H9 (cell line): Measurements from ENCODE around the gene LRMDA. TPM values are rescaled to one million over a fixed set of nuclear protein-coding genes. Genes with fewer than 3 reads are reported as not detected.

Experiments
- DNase-seq: peaks from one replicate; pipeline ENCODE4 v3.0.0-alpha.2; 2017
- H2AFZ ChIP-seq: one replicate; pipeline ENCODE4 v1.6.1; 2013; ENCODE audit warnings: mild to moderate bottlenecking, low read length, control low read depth, moderate library complexity
- H2AK5ac ChIP-seq: 2 replicates; pipeline ENCODE4 v1.6.1; 2013; ENCODE audit warnings: low read length, control low read depth, mixed read lengths; ENCODE audit not compliant: insufficient read length
- H2BK120ac ChIP-seq: one replicate; pipeline ENCODE4 v1.6.1; 2013; ENCODE audit warnings: low read depth, mild to moderate bottlenecking, low read length, control low read depth, inconsistent platforms; ENCODE audit not compliant: poor library complexity, severe bottlenecking
- H2BK12ac ChIP-seq: 2 replicates; pipeline ENCODE4 v1.6.1; 2013; ENCODE audit warnings: low read length, control low read depth, mixed read lengths, low read depth; ENCODE audit not compliant: insufficient read length
- H2BK15ac ChIP-seq: 2 replicates; pipeline ENCODE4 v1.6.1; 2013; ENCODE audit warnings: low read depth, low read length, control low read depth
- H2BK20ac ChIP-seq: one replicate; pipeline ENCODE4 v1.6.1; 2013; ENCODE audit warnings: low read depth, mild to moderate bottlenecking, low read length, control low read depth, inconsistent platforms; ENCODE audit not compliant: poor library complexity, severe bottlenecking
- H2BK5ac ChIP-seq: 2 replicates; pipeline ENCODE4 v1.6.1; 2013; ENCODE audit warnings: low read length, control low read depth, mixed read lengths; ENCODE audit not compliant: insufficient read length
- H3K14ac ChIP-seq: 2 replicates; pipeline ENCODE4 v1.6.1; 2013; ENCODE audit warnings: low read length, control low read depth; ENCODE audit not compliant: insufficient read depth
- H3K18ac ChIP-seq: 2 replicates; pipeline ENCODE4 v1.6.1; 2013; ENCODE audit warnings: low read depth, mild to moderate bottlenecking, mixed read lengths, low read length, control low read depth; ENCODE audit not compliant: insufficient read length
- H3K23ac ChIP-seq: 2 replicates; pipeline ENCODE4 v1.6.1; 2013; ENCODE audit warnings: low read length, control low read depth, mixed read lengths, low read depth; ENCODE audit not compliant: insufficient read length
- H3K23me2 ChIP-seq: 2 replicates; pipeline ENCODE4 v1.6.1; 2013; ENCODE audit warnings: low read depth, mild to moderate bottlenecking, mixed read lengths, low read length, control low read depth; ENCODE audit not compliant: insufficient read length, poor library complexity, severe bottlenecking
- H3K27ac ChIP-seq: 2 replicates; pipeline ENCODE4 v1.5.1; 2013; ENCODE audit warnings: low read length, control low read depth, mixed read lengths, low read depth; ENCODE audit not compliant: insufficient read length
- H3K27me3 ChIP-seq: 2 replicates; pipeline ENCODE4 v1.6.1; 2013; ENCODE audit warnings: low read length, control low read depth, inconsistent platforms; ENCODE audit not compliant: insufficient read depth
- H3K4ac ChIP-seq: 2 replicates; pipeline ENCODE4 v1.6.1; 2013; ENCODE audit warnings: low read depth, mild to moderate bottlenecking, control low read depth, inconsistent platforms, low read length, moderate library complexity
- H3K4me1 ChIP-seq: 2 replicates; pipeline ENCODE4 v1.6.1; 2013; ENCODE audit warnings: low read length, control low read depth, inconsistent platforms; ENCODE audit not compliant: insufficient read depth
- H3K4me2 ChIP-seq: 2 replicates; pipeline ENCODE4 v1.6.1; 2013; ENCODE audit warnings: low read length, control low read depth, mixed read lengths; ENCODE audit not compliant: insufficient read length, insufficient read depth
- H3K56ac ChIP-seq: 2 replicates; pipeline ENCODE4 v1.6.1; 2013; ENCODE audit warnings: low read depth, mild to moderate bottlenecking, mixed read lengths, low read length, control low read depth; ENCODE audit not compliant: insufficient read length
- H3K79me1 ChIP-seq: 2 replicates; pipeline ENCODE4 v1.6.1; 2013; ENCODE audit warnings: low read depth, mild to moderate bottlenecking, moderate library complexity, low read length, control low read depth, inconsistent platforms; ENCODE audit not compliant: insufficient read depth, poor library complexity, severe bottlenecking
- H3K79me2 ChIP-seq: 2 replicates; pipeline ENCODE4 v1.6.1; 2013; ENCODE audit warnings: low read length, control low read depth, inconsistent platforms; ENCODE audit not compliant: insufficient read depth
- H3K9ac ChIP-seq: 2 replicates; pipeline ENCODE4 v1.6.1; 2013; ENCODE audit warnings: low read length, control low read depth, mixed read lengths; ENCODE audit not compliant: insufficient read length; ENCODE audit errors: extremely low read depth
- H3K9me3 ChIP-seq: one replicate; pipeline ENCODE4 v1.6.1; 2013; ENCODE audit warnings: low read depth, low read length, inconsistent platforms; ENCODE audit not compliant: control insufficient read depth
- H3T11ph ChIP-seq: one replicate; pipeline ENCODE4 v1.6.1; 2013; ENCODE audit warnings: mild to moderate bottlenecking, low read length, control low read depth, inconsistent platforms
- H4K20me1 ChIP-seq: one replicate; pipeline ENCODE4 v1.6.1; 2013; ENCODE audit not compliant: control insufficient read depth, insufficient read length, insufficient read depth
- H4K5ac ChIP-seq: 2 replicates; pipeline ENCODE4 v1.6.1; 2013; ENCODE audit warnings: low read depth, mild to moderate bottlenecking, mixed read lengths, low read length, control low read depth; ENCODE audit not compliant: insufficient read length
- H4K8ac ChIP-seq: replicated peaks from 2 replicates; pipeline ENCODE4 v1.6.1; 2013; ENCODE audit warnings: low read length, control low read depth, mixed read lengths, low read depth; ENCODE audit not compliant: insufficient read length
- H4K91ac ChIP-seq: 2 replicates; pipeline ENCODE4 v1.6.1; 2013; ENCODE audit warnings: low read depth, mild to moderate bottlenecking, moderate library complexity, mixed read lengths, low read length, control low read depth; ENCODE audit not compliant: insufficient read length
- H3K27ac Mint-ChIP-seq, 3 experiments: 2 replicates in 2 of 3; 3 replicates in 1 of 3; pipeline ENCODE4 v1.8.0; 2020 to 2021; ENCODE audit warnings: mixed read lengths in 3 of 3, mild to moderate bottlenecking in 1 of 3, moderate library complexity in 1 of 3
- H3K27me3 Mint-ChIP-seq: 2 replicates; pipeline ENCODE4 v1.8.0; 2021; ENCODE audit warnings: low read depth, mild to moderate bottlenecking, moderate library complexity, mixed read lengths
- H3K36me3 Mint-ChIP-seq, 3 experiments: 2 replicates in 2 of 3; 3 replicates in 1 of 3; pipeline ENCODE4 v1.8.0; 2020 to 2021; ENCODE audit warnings: low read depth in 3 of 3, mixed read lengths in 3 of 3; ENCODE audit not compliant: insufficient read depth in 1 of 3
- H3K4me1 Mint-ChIP-seq, 2 experiments: 2 replicates each; pipeline ENCODE4 v1.8.0; 2020; ENCODE audit warnings: mixed read lengths in 2 of 2
- H3K4me3 Mint-ChIP-seq, 2 experiments: 2 replicates in 1 of 2; 3 replicates in 1 of 2; pipeline ENCODE4 v1.8.0; 2020 to 2021; ENCODE audit warnings: mild to moderate bottlenecking in 2 of 2, mixed read lengths in 2 of 2, moderate library complexity in 1 of 2
- H3K9me3 Mint-ChIP-seq, 2 experiments: 2 replicates in 1 of 2; 3 replicates in 1 of 2; pipeline ENCODE4 v1.8.0; 2020; ENCODE audit warnings: mild to moderate bottlenecking in 2 of 2, mixed read lengths in 2 of 2, moderate library complexity in 1 of 2
- WGBS: extraction: QIAGEN DNeasy Blood & Tissue Kit; methylation state at CpG from one replicate; pipeline ENCODE4 v1.1.7; 2013; ENCODE audit warnings: missing lambda C conversion rate, low lambda C conversion rate, mixed read lengths; ENCODE audit not compliant: insufficient read length; ENCODE audit errors: extremely low coverage; 5-methylcytosine and 5-hydroxymethylcytosine counted together
- total RNA-seq: library from RNA; stranded (reverse); gene quantifications from 2 replicates; pipeline ENCODE4 v1.2.1, GENCODE V29; 2021
- TF ChIP-seq, protein P1 (sequence below): fragments of 200-600 bp; sonication (generic); conservative IDR thresholded peaks from 3 replicates; pipeline ENCODE4 v1.8.0; 2021; ENCODE audit warnings: antibody characterized with exemption, mild to moderate bottlenecking

Gene LRMDA
- total RNA-seq, 1 experiment from 2014 or later, result 1.8 TPM

DNA sequence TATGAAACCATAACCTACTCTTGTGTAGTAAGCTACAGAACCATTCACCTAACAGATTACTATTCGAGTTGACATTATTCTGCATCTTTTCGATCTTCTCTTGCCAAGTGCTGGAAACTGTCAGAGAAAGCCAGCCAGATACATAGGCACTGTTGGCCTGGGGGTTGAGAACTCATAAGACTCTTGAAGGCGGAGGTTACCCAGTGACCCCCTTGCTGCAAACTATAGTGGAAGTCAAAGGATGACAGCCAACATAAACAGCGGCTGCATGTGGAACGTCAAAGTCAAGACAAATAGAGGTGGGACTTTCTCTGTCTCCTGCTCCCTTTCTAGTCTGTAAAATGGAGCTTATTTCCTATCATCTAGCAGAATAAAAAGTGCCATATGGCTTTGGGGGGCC, 394.2 kb downstream of the LRMDA start:
- no peak overlapping the region for H4K8ac ChIP-seq
- H3K27ac ChIP-seq, result no peak overlapping the region
- TF ChIP-seq, protein P1, sequence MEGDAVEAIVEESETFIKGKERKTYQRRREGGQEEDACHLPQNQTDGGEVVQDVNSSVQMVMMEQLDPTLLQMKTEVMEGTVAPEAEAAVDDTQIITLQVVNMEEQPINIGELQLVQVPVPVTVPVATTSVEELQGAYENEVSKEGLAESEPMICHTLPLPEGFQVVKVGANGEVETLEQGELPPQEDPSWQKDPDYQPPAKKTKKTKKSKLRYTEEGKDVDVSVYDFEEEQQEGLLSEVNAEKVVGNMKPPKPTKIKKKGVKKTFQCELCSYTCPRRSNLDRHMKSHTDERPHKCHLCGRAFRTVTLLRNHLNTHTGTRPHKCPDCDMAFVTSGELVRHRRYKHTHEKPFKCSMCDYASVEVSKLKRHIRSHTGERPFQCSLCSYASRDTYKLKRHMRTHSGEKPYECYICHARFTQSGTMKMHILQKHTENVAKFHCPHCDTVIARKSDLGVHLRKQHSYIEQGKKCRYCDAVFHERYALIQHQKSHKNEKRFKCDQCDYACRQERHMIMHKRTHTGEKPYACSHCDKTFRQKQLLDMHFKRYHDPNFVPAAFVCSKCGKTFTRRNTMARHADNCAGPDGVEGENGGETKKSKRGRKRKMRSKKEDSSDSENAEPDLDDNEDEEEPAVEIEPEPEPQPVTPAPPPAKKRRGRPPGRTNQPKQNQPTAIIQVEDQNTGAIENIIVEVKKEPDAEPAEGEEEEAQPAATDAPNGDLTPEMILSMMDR, result no peak
- no peak overlapping the region for H3K9ac ChIP-seq
- no peaks in the 10 kb centered on the region for H3K27me3 ChIP-seq
- H2BK15ac ChIP-seq, result no peak overlapping the region
- H2AFZ ChIP-seq, result no peak overlapping the region
- H3K9me3 ChIP-seq, result no peaks in the 10 kb centered on the region
- no peaks in the 10 kb centered on the region for H3K79me2 ChIP-seq
- WGBS, result no CpG with 5 or more reads among the region's 5 CpGs
- H2BK12ac ChIP-seq, result no peak overlapping the region
- H4K5ac ChIP-seq, result no peak overlapping the region
- H3K14ac ChIP-seq, result no peak overlapping the region
- Mint-ChIP-seq H3K36me3 (no peaks in the 10 kb centered on the region), H3K4me1 (no peaks in the 10 kb centered on the region), H3K27ac (no peak overlapping the region), H3K27me3 (no peaks in the 10 kb centered on the region; the same call in 1 of the 2 replicates), H3K4me3 (no peak overlapping the region), H3K9me3 (peaks cover 8 to 15% of the 10 kb centered on the region in 2 experiments)
- no peaks in the 10 kb centered on the region for H4K20me1 ChIP-seq
- H2AK5ac ChIP-seq, result no peak overlapping the region
- H3K23ac ChIP-seq, result no peak overlapping the region
- no peak overlapping the region for H3T11ph ChIP-seq
- no peaks in the 10 kb centered on the region for H3K79me1 ChIP-seq
- H3K4ac ChIP-seq, result no peak overlapping the region
- H2BK5ac ChIP-seq, result no peak overlapping the region
- no peak overlapping the region for H2BK120ac ChIP-seq
- no peak overlapping the region for H3K18ac ChIP-seq
- no peak for DNase-seq
- H3K4me1 ChIP-seq, result no peaks in the 10 kb centered on the region
- no peaks in the 10 kb centered on the region for H3K23me2 ChIP-seq
- H3K56ac ChIP-seq, result no peak overlapping the region
- H4K91ac ChIP-seq, result no peak overlapping the region
- H3K4me2 ChIP-seq, result no peak overlapping the region
- H2BK20ac ChIP-seq, result no peak overlapping the region
